Prostate gland (tissue), 2 donors: ENCODE results near the gene SOHLH2.

Experiments used
- POLR2A ChIP-seq: fragments of 450-650 bp; IDR thresholded peaks from one replicate; pipeline ENCODE4 v1.6.1; 2016; ENCODE audit warnings: antibody characterized with exemption, mild to moderate bottlenecking
- POLR2AphosphoS5 ChIP-seq: sonication (generic); formaldehyde crosslinking; IDR thresholded peaks from one replicate; pipeline ENCODE4 v1.6.1; 2017; ENCODE audit warnings: antibody characterized with exemption
- TF ChIP-seq, protein P1 (sequence below), 4 experiments: fragments of 200-600 bp in 2 of 4; fragments of 450-650 bp in 2 of 4; sonication (generic) in 2 of 4; IDR thresholded peaks; 1 replicate in 3 of 4; 2 replicates in 1 of 4; pipeline ENCODE4 v1.5.1; 2016 to 2019; ENCODE audit warnings: antibody characterized with exemption in 4 of 4, mild to moderate bottlenecking in 2 of 4, moderate library complexity in 2 of 4

DNA sequence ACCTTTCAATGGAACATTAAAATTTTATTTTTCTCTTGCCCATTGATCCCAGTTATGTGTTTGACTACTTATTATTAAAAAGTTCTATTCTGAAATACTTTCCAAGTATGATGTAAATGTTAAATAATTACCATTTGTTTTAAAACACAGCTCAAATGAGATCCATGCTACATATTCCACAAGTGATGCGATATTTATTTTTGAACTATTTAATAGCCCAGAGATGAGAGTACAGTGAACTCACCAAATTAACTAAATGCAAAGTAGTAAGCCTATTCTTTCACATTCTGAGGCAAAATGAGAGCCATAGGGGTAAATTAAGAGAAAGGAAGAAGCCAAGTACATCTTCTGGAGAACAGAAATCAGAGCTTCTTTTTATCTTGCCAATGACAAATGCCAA, 82.0 kb downstream of the SOHLH2 start:
- TF ChIP-seq, protein P1, sequence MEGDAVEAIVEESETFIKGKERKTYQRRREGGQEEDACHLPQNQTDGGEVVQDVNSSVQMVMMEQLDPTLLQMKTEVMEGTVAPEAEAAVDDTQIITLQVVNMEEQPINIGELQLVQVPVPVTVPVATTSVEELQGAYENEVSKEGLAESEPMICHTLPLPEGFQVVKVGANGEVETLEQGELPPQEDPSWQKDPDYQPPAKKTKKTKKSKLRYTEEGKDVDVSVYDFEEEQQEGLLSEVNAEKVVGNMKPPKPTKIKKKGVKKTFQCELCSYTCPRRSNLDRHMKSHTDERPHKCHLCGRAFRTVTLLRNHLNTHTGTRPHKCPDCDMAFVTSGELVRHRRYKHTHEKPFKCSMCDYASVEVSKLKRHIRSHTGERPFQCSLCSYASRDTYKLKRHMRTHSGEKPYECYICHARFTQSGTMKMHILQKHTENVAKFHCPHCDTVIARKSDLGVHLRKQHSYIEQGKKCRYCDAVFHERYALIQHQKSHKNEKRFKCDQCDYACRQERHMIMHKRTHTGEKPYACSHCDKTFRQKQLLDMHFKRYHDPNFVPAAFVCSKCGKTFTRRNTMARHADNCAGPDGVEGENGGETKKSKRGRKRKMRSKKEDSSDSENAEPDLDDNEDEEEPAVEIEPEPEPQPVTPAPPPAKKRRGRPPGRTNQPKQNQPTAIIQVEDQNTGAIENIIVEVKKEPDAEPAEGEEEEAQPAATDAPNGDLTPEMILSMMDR (IDR thresholded peaks at IDR 0.05), result no peak
- TF ChIP-seq POLR2A, result no peak
- TF ChIP-seq POLR2AphosphoS5, result no peak
